OCI-M2 (cell line): ENCODE data around the gene PRR15L.

ENCODE experiments used
- DNase-seq: peaks from one replicate; lab custom pipeline; 2025; ENCODE audit not compliant: unreplicated experiment; lab: John Stamatoyannopoulos, UW

The PRR15L gene

GRCh38 chr17:47907932-47908562 is 49.6 kb downstream of the PRR15L start:
- DNase-seq: no peak

- DNase-seq: no peak
These were observed 51.2 kb downstream of the PRR15L start for GRCh38 chr17:47906443-47906842.

DNA sequence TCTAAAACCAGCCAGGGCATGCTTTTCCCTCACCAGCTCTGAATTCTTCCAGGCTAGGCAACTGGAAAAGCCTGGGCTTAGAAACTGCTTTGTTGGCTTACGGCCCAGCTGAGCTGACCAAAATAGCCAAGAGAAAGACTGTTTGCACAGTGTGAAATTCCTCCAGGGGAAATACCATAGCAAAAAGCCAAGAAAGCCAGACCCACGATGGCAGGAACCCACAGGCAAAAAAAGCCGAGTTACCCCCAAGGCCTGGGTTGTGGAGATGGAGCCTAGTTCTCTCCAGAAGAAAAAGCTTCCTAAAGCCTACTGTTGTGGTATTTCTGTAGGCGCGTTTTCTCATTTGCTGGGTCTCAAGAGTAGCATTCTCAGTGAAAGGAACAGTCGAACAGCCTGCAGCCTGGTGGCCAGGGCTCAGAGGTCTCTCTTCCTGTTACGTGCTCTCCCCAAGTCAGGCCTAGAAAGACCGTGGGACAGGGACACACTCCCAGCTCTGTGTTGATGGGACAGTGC is 52.4 kb downstream of the PRR15L start:
- no peak for DNase-seq

DNA sequence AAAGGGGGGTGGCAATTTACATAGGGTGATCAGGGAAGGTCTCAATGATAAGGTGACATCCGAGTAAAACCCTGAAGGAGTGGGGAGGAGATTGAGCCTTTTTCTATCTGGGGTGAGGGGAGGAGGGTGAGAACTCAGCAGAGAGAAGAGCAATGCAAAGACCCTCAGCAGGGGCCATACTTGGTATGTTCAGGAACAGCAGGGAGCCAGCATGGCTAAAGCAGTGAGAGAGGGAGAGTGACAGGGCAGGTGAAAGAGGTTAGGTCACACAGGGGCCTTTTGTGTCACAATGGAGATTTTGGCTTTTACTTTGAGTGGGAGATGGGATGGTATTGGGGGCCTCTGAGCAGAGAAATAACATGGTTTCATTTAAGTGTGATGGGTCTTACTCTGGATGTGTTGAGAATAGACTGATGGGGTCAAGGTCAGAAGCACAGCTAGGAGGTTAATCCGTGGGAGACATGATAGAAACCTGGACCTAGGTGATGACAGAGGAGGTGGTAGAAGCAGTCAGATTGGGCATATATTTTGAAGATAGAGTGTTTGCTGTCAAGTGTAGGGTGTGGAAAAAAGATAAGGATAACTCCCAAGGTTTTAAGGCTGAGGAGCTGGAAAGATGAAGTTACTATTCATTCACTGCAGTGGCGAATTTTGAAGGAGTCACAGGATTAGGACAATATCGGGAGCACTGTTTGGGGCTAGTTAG is 55.5 kb downstream of the PRR15L start:
- no peak for DNase-seq
